BLaER1 treated with 17β-estradiol and CSF1 and Interleukin-3, amounts not matched to agents 10 nM and 100 nM (cell line): Measurements from ENCODE around the gene SCN4A.

Experiments
- H3K27ac ChIP-seq, 11 experiments: shearing (Covaris generic); formaldehyde crosslinking; 2 replicates each; pipeline ENCODE4 v1.8.1; 2022
- H3K27me3 ChIP-seq, 11 experiments: shearing (Covaris generic); formaldehyde crosslinking; 2 replicates each; pipeline ENCODE4 v1.8.1; 2022
- H3K36me3 ChIP-seq, 11 experiments: shearing (Covaris generic); formaldehyde crosslinking; 2 replicates each; pipeline ENCODE4 v1.8.1; 2022
- H3K4me1 ChIP-seq, 10 experiments: shearing (Covaris generic); formaldehyde crosslinking; 2 replicates each; pipeline ENCODE4 v1.8.1; 2022
- H3K4me2 ChIP-seq, 11 experiments: shearing (Covaris generic); formaldehyde crosslinking; 2 replicates each; pipeline ENCODE4 v1.8.1; 2022
- H3K4me3 ChIP-seq, 10 experiments: shearing (Covaris generic); formaldehyde crosslinking; 2 replicates each; pipeline ENCODE4 v1.8.1; 2022
- H3K9ac ChIP-seq, 11 experiments: shearing (Covaris generic); formaldehyde crosslinking; 2 replicates each; pipeline ENCODE4 v1.8.1; 2022
- H3K9me3 ChIP-seq, 11 experiments: shearing (Covaris generic); formaldehyde crosslinking; replicated peaks in 1 of 11; 2 replicates each; pipeline ENCODE4 v1.8.1; 2022
- H4K20me1 ChIP-seq, 11 experiments: shearing (Covaris generic); formaldehyde crosslinking; 2 replicates each; pipeline ENCODE4 v1.8.1; 2022
- Cebpa-rat ChIP-seq, 11 experiments: shearing (Covaris generic); IDR thresholded peaks; 2 replicates each; pipeline ENCODE4 v1.8.1; 2022

SCN4A gene

DNA sequence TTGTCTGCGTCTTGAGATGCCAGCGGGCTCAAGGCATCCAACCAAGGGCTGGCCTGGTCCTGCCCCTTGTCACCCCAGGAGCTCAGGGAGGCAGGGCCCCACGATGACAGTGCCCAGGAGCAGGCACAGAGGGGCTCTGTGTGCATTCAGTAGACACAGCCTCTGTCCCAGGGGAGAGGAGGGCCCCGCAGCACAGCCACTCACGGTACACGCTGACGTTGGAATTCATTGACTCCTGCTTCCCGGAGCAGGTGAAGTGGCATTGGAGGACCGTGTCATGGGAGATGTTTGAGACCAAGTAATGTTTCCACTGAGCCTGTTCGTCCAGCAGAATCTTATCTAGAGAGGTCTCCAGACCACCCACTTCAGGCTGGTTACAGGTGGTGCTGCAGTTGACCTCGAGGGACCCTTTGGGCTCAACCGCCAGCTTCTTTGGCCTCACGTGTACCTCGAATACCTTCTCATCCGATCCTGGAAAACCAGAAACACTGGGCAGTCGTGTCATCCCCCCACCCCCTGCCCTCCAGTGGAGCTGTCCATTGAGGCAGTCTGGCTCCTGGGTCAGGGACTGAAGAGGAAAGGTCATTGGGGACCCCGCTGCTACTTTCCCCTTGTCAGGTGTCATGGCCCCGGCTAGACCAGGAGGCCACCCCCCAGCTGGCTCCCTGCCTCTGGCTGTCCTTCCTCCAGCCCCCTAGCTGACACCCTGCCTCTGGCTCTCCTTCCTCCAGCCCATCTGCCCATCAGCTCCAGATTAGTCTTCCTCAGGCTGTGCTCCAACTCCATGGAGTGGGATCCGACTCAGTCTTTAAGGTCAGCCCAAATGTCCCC, 32.4 kb upstream of the SCN4A start:
- Histone ChIP-seq H3K9me3 (no peaks in the 10 kb centered on the region), H4K20me1 (peaks cover 0 to 54% (median 8%) of the 10 kb centered on the region in 11 experiments; a peak in 8 of 22 replicates), H3K27ac (peak overlapping the region in 9 of 11 experiments; percentile 32 to 86 (median 65); a peak in 17 of 22 replicates), H3K27me3 (no peaks in the 10 kb centered on the region), H3K4me2 (peak overlapping the region; percentile 75 to 94 (median 88)), H3K9ac (peak overlapping the region in 10 of 11 experiments; percentile 28 to 73 (median 54); a peak in 13 of 22 replicates), H3K4me3 (peak overlapping the region in 9 of 10 experiments; percentile 9 to 47 (median 37); a peak in 13 of 20 replicates), H3K36me3 (peaks cover 0 to 63% (median 34%) of the 10 kb centered on the region in 11 experiments; a peak in 20 of 22 replicates), H3K4me1 (peaks cover 81 to 100% (median 99%) of the 10 kb centered on the region in 10 experiments)
- no peak for TF ChIP-seq Cebpa-rat (IDR thresholded peaks at IDR 0.05)

DNA sequence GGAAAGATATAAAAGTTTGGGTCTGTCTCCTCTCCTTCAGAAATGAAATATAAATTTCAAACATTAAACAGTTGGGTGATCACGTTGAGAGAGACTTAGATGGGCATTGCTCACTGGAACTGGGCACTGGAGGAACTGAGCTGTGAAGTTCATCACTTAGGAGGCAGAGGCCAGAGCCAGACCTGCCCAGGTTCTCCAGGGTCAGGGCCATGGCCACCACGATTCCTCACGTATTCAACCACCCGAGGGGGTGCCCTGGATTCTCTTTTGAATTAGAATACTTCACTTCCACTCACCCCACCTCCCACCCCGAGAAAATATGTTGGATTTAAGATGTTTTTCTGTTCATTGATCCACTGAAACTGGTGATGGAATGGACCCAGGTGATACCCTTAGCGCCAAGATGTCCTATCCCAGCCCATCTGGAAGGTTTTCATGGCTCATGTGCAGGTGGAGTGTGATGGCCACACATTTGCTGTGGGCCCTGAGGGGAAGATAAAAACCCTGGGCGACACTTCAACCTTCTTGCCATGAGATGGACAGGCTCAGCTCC, 31.6 kb upstream of the SCN4A start:
- Histone ChIP-seq H3K4me2 (peak overlapping the region; percentile 75 to 94 (median 88)), H3K27ac (peak overlapping the region in 8 of 11 experiments; percentile 56 to 86 (median 71); a peak in 13 of 22 replicates), H3K4me1 (peaks cover 81 to 100% (median 99%) of the 10 kb centered on the region in 10 experiments), H3K27me3 (no peaks in the 10 kb centered on the region), H3K9me3 (no peaks in the 10 kb centered on the region), H4K20me1 (peaks cover 0 to 48% (median 8%) of the 10 kb centered on the region in 11 experiments; a peak in 8 of 22 replicates), H3K9ac (peak overlapping the region in 4 of 11 experiments; percentile 68 to 73 (median 71); a peak in 5 of 22 replicates), H3K36me3 (peaks cover 0 to 57% (median 34%) of the 10 kb centered on the region in 11 experiments; a peak in 20 of 22 replicates), H3K4me3 (no peak overlapping the region)
- no peak for TF ChIP-seq Cebpa-rat (IDR thresholded peaks at IDR 0.05)

DNA sequence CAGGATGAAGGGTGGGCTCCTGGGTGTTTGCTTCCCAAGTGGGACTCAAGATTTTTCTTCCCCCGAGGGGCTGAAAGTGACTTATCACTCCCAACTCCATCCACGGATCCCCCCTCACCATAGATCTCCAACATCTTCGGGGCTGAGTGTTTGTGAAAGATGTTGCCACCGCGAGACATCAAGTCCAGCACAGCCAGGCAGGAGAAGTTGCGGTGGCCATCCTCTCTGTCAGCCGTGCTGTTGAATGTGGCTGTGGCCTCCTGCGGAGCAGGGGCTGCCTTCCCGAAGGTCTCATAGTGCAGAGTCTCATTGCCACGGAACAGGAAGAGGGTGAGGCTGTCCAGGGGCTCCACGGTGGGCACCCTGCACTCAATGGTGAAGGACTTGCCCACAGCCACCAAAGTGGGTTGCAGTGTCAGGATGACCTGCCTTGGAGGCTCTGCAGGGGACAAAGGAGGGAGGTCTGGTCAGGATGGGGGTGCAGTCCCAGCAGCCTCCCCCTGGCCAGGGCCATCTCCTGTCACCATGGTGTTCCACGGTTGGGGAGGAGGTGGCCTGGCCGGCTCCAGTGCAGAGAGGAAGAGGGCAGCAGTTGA, 30.9 kb upstream of the SCN4A start:
- TF ChIP-seq Cebpa-rat (IDR thresholded peaks at IDR 0.05), result no peak
- Histone ChIP-seq H3K36me3 (peaks cover 0 to 57% (median 34%) of the 10 kb centered on the region in 11 experiments; a peak in 20 of 22 replicates), H3K4me1 (peaks cover 80 to 100% (median 99%) of the 10 kb centered on the region in 10 experiments), H3K27ac (peak overlapping the region in 6 of 11 experiments; percentile 13 to 87 (median 82); a peak in 11 of 22 replicates), H3K27me3 (no peaks in the 10 kb centered on the region), H3K4me3 (no peak overlapping the region), H3K4me2 (peak overlapping the region in 8 of 11 experiments; percentile 7 to 94 (median 90); a peak in 9 of 22 replicates), H3K9ac (peak overlapping the region in 2 of 11 experiments; percentile 24 to 72; a peak in 1 of 22 replicates), H4K20me1 (peaks cover 0 to 42% (median 8%) of the 10 kb centered on the region in 11 experiments; a peak in 8 of 22 replicates), H3K9me3 (no peaks in the 10 kb centered on the region)

DNA sequence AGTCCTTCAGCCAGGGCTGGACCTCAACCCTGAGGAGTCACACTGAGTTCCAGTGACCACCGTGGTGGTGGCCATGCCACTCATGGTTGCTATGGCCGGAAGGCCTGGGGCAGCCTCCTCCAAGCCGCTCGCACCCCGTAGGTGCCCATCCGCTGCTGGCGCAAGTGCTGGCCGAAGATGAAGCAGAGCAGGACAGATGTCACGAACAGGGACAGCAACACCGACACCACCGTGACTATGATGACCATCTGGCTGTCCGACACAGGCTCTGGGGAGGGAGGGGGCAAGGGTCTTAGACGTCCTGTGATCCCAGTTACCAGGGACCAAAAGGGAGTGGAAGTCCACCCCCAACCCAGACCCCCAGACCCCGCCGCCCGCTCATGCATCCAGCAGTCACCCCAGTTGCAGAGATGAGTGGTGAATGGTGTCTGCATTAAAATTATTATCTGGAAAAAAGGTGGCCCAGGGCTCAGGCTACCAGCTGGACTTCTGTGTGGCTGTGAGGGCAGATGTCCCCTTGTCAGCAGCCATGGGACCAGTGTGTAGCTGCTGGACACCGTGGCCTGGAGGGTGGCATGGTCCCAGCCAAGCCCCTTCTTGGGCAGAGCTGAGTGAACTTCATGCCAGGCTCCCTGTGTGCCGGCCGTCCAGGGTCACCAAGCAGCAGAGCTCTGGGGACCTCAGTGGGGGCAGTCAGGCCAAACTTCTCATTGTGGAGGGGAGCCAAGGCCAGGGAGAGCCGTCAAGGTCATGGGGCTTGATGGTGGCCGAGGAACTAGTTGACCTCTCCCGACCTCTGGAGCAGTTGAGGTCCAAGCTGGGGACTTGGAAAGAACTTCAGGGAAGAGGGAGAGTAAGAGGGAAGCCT, 30.2 kb upstream of the SCN4A start:
- peaks cover 74 to 99% (median 96%) of the 10 kb centered on the region in 10 experiments for H3K4me1 ChIP-seq

GRCh38 chr17:64001763-64002529, 29.2 kb upstream of the SCN4A start:
- Histone ChIP-seq H3K9me3 (no peaks in the 10 kb centered on the region), H3K4me3 (peak overlapping the region in 4 of 10 experiments; percentile 0 to 18 (median 8); a peak in 3 of 20 replicates), H3K4me1 (peaks cover 72 to 99% (median 95%) of the 10 kb centered on the region in 10 experiments), H4K20me1 (peaks cover 0 to 25% (median 8%) of the 10 kb centered on the region in 11 experiments; a peak in 8 of 22 replicates), H3K9ac (peak overlapping the region; percentile 25 to 80 (median 67); a peak in 21 of 22 replicates), H3K27me3 (no peaks in the 10 kb centered on the region), H3K36me3 (peaks cover 0 to 43% (median 31%) of the 10 kb centered on the region in 11 experiments; a peak in 20 of 22 replicates), H3K27ac (peak overlapping the region; percentile 18 to 87 (median 79); a peak in 21 of 22 replicates), H3K4me2 (peak overlapping the region; percentile 70 to 97 (median 83))
- TF ChIP-seq Cebpa-rat (IDR thresholded peaks at IDR 0.05), result peak in 3 of 11 experiments; percentile 17 to 52 (median 44); a peak in 4 of 22 replicates

More for the DNA sequence above, 30.2 kb upstream of the SCN4A start:
- Histone ChIP-seq H3K36me3 (peaks cover 0 to 50% (median 34%) of the 10 kb centered on the region in 11 experiments; a peak in 20 of 22 replicates), H3K9me3 (no peaks in the 10 kb centered on the region), H3K9ac (peak overlapping the region in 8 of 11 experiments; percentile 54 to 80 (median 68); a peak in 13 of 22 replicates), H4K20me1 (peaks cover 0 to 34% (median 8%) of the 10 kb centered on the region in 11 experiments; a peak in 8 of 22 replicates), H3K4me2 (peak overlapping the region; percentile 70 to 97 (median 83); a peak in 20 of 22 replicates), H3K4me3 (no peak overlapping the region), H3K27me3 (no peaks in the 10 kb centered on the region), H3K27ac (peak overlapping the region in 10 of 11 experiments; percentile 66 to 87 (median 80); a peak in 19 of 22 replicates)
- no peak for TF ChIP-seq Cebpa-rat (IDR thresholded peaks at IDR 0.05)

- Histone ChIP-seq H4K20me1 (peaks cover 0 to 17% (median 8%) of the 10 kb centered on the region in 11 experiments; a peak in 8 of 22 replicates), H3K27me3 (no peaks in the 10 kb centered on the region), H3K4me2 (peak overlapping the region; percentile 70 to 97 (median 83)), H3K4me3 (peak overlapping the region in 4 of 10 experiments; percentile 0 to 18 (median 8); a peak in 3 of 20 replicates), H3K27ac (peak overlapping the region; percentile 18 to 87 (median 79); a peak in 20 of 22 replicates), H3K36me3 (peaks cover 0 to 43% (median 31%) of the 10 kb centered on the region in 11 experiments; a peak in 20 of 22 replicates), H3K9me3 (no peaks in the 10 kb centered on the region), H3K9ac (peak overlapping the region; percentile 25 to 80 (median 67); a peak in 20 of 22 replicates), H3K4me1 (peaks cover 64 to 92% (median 87%) of the 10 kb centered on the region in 10 experiments)
- TF ChIP-seq Cebpa-rat (IDR thresholded peaks at IDR 0.05), result no peak
Observed at GRCh38 chr17:64001091-64001579, 28.4 kb upstream of the SCN4A start.
